ENCODE results near the gene NAB1.
"Not testable (repeated sequence)": the region's sequence is repeated elsewhere in the genome, so short reads cannot be mapped to it uniquely, and the experiment has no call there.

The NAB1 gene

DNA sequence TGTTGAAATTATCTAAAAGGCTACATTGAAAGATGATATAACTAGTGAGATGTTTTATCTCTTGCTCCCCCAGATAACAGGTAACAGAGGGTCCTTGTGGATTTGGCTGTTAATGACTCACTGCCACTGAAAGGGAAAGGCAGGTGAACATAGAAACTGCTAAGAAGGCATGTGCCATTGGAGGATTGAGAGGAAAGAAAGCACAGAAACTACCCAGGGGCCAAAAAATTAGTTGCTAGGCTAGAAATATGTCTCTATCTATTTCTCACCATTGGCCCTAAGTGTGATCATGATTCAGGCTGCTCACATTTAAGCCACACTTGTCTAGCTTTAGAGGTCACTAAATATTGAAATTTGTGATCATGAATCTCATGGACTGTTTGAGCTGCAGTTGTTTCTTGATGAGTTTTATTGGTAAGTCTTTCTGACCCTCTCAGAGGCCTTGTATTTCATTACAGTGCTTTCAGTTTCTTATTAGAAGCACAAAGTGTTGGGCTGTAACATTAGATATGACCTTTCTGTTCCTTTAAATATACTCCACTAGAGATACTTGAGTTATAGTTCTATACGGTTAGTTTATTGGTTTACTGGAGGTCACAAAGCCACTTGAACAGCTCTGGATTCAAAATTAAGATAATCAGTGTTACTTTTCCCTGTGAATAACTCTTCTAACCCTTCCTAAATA is 26.2 kb downstream of the NAB1 start:
- no peak for DNase-seq

DNA sequence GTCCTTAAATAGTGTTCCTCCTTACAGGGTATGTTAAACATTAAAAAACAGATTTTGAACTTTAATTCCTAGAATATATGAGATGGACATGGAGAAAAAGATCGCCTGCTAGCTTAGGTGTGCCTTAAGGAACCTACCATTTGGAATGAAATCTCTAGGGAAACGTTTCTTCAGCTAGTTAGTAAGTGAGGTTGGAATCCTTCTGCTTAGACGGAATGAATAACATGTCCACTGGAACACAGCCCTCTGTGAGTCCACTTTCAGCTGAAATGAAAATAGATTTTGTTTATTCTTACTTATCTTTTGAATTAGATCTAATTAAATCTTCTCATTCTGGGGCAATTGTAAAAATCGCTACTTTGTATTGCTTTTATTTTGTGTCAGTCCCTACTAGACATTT is 28.4 kb downstream of the NAB1 start:
- no peak for DNase-seq

DNA sequence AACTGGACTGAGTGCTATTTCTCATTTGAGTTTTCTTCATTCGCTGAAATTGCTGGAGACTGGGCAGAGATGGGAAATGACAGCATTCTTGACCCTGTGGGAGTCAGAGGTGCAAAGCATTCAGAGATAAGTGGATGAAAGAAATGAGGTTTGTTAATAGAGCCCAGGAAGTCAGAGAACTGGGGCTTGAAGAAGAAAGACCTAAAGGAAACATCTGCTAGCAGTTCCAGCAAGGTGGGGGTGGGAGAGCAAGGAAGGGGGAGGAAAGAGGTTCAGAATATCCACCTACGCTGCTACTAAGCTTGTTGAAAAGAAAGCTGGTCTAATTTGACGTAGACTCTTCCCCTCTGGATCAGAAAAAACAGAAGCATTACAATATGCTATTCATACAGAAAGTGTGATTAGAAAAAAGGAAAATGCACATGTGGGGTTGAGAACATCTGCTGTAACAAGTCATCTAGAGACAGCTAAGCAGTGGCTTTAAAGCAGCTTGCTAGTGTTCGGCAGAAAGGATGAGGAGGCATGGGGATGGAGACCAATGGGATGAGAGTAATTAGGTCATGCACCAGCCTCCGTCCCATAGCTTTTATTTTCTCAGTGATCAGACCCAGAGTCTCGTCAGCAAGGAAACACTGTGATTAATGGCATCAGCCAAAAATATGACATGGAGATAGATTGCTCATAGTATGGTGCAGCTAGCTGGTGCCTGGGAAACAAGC is 29.7 kb downstream of the NAB1 start:
- no peak for DNase-seq

DNA sequence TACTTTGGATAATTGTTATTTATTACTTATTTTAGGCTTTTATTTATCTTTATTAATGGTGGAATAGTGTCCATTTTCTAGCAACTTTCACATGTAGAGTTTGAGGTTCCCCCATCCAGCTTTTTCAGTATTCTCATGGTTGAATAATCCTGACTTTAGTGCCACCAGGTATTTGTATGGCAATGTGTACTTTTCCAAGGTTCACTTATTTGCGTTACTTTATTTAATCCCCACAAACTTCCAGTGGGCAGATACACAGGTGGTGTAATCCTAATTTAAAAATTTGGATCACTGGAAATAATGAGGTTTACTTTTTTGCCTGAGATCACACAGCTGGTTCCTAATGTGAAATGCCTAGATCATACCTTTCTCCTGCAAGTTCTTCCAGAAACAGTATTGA is 30.5 kb downstream of the NAB1 start:
- DNase-seq = no peak

DNA sequence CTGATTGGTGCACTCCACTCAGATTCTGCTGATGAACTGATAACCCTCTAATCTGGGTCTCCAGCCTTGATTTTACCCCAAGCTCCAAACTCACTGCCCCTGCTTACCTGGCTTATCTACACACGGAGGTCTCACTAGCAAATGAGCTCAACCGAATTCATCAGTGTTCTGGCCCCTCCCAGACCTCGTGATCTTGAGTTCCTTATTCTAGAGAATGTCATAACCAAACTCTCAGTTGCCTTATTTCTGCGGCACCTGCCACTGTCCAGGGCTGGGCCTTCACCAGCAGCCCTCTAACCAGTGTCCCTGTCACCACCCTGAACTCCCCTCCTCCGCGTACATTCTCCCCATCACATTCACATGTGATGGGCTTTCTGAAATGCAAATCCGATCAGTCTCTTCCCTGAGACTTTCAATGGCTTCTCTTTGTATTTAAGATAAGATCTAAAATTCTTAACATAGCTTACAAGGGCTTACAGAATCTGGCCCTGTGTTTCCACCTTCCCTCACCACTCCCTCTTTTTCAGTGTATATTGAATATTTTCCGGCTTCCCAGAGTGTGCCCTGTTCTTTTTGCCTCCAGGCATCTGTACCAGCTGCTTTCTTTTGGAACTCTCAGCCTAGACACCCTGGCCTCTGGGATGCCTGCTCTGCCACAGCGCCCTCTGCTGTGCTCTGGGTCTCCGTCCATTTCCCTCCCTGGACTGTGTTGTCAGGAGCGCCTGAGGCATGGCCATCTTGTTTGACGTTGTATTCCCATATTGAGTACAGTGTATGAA is 31.1 kb downstream of the NAB1 start:
- no peak for DNase-seq

DNA sequence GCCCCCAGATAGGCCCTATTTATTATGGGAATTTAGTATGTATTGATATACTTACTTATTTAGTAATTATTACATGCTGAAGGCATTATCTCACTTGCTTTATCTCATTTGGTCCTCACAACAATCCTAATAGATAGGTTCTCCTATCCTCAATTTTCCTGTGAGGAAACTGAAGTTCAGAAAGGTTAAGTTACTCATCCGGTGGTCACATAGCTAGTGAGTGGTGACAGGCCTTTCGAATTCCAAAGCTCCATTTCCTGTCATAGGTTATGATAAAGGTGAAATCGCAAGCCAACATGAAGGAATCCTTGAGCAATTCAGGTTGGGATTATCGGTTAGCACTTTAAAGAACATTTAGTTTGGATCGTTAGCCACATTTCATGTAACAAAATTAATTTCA is 33.3 kb downstream of the NAB1 start:
- DNase-seq = no peak

DNA sequence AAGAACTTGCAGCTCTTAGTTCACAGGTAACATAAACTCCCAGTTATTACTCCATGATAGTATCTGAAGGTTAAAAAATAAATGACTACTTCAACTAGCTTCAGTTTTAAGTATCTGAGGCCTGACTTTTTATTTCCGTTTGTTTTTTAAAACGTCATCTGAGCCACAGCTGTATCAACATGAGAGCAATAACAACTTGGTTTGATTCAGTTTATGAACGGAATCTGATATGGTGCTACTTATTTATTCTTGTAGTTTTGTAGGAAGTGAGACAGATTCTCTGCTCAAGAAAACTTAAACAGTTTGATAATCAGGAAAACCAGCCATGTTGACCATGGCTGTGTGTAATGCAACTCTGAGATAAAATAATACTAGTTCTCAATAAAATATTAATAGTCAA is 34.9 kb downstream of the NAB1 start:
- no peak for DNase-seq

DNA sequence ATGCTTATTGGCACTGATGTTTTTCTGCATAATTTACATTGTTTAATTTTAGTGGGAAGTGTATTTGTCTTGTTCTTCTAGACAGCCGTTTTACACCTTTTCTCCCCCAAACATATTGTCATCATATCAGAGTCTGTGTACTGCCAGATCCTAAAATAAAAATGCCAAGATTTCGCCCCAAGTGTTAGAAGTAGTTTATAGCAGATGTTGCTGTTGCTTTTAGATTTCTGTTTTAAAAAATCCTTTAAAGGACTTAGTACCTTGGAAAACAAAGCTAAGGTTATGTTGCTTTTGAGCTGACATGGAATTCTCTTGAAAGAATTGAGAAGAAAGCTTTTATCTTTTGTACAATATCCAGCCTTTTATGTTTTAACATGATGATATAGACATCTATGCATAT is 36.0 kb downstream of the NAB1 start:
- no peak for DNase-seq

DNA sequence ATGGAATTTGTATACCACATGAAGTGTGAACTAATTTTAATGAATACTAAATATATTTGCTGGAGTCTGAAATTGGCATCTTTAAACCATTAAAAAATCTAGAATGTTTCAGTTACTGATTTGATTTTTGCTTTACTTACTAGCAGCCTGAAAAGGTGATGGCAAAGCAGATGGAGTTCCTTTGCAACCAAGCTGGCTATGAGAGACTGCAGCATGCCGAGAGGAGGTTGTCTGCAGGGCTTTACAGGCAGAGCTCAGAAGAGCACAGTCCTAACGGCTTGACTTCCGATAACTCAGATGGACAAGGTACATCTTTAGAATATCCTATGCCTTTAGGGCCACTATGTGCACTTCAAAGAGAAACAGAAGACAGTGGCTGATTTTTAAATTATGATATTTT is 36.5 kb downstream of the NAB1 start:
- no peak for DNase-seq

DNA sequence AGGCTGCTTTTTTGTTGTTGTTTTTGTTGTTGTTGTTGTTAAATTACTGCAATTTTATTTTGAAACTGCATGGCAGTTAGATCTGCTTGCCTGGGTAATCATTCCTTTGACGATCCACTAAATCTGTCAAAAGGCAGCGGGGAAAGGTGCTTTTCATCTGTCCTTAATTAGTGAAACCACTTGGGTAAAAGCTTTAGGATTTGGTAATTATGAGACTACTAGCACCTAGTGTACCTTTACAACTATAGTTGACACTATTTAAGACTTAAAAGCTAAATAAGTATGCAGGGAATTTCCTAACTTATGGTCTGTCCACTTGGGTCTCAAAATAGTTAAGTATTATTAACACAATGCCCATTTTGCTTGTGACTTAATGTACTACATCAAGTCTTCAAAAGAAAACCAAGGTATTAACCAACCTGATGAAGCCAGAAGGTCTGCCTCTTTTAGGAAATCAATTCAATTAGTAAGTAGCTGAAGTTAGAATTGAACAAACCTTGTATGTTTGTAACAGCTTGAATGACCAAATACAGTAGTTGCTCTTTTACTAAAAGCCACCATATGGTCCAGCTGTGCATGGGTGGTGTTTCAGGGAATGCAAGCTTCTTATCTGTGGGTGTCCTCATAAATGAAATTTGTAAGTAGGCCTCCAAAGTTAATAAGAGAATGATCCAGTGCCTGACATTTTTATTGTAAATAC is 44.8 kb downstream of the NAB1 start:
- no peak for DNase-seq

DNA sequence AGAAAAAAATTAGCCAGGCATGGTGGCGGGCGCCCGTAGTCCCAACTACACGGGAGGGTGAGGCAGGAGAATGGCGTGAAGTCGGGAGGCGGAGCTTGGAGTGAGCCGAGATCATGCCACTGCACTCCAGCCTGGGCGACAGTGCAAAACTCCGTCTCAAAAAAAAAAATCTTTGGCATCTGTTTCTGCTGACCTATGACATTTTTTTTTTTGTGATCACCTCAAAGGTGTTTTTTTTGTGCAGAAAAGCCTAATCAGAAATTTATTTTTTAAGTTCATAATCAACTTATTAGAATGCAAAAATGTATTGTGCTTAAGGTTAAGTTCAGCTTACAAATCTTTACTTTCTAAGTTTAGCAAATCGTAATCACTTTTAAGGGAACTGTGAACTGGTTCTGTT is 45.6 kb downstream of the NAB1 start:
- DNase-seq = no peak

DNA sequence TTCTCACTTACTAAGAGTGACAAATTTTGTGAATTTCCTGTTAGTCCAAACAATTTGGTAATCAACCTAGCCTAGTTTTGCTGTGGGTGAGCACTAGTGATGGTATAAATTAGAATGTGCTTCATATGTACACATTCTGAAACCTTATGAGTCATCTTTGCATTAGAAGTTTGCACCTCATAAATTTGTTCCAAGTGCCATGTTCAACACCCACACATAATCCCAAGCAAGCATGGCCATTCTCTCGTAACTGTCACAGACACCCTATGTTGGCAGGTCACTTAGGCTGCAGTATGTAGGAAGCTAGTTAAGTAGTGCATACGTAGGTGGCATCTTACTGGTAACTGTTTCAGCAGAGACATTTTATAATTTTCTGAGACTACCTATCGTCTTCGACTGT is 46.9 kb downstream of the NAB1 start:
- no peak for DNase-seq

DNA sequence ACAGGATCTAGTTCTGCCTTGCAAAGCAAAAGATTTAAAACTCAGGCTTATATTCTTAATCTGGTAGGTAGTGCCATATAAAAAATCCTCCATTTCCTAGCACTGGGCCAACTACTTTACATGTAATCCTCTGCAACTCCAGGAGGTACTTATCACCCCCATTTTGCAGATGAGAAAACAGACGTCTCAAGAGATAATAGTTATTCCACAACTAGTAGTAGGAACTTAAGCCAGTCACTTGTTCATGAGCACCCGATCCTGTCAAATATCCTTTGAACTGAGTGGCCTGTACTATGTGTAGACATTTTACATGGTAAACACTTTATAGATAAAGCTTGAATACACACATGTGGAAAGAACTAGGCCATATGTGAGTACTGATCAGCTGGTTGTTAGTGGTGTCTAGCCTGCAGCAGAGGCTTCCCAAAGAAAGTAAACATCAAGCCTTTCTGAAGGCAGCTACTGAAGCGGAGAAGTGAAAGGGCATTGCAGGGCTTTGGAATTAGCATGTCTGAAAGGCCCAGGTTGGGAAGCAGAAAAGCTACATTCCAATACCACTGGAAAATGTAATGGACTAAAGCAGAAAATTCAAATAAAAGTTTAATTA is 48.0 kb downstream of the NAB1 start:
- DNase-seq = no peak

DNA sequence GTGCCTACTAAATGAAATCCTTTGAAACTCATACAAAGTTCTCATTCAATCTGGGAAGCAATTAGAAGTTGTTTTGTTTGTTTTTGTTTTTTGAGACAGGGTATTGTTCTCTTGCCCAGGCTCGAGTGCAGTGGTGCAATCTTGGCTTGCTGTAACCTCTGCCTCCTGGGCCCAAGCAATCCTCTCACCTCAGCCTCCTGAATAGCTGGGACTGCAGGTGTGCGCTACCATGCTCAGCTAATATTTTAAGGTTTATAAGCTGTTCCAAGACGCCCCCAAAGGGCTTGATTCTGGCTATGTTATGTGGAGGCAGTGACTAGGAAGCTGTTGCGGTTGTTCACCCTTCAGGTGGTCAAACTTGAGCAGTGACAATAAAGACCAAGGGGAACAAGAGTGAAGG is 48.5 kb downstream of the NAB1 start:
- DNase-seq = no peak

DNA sequence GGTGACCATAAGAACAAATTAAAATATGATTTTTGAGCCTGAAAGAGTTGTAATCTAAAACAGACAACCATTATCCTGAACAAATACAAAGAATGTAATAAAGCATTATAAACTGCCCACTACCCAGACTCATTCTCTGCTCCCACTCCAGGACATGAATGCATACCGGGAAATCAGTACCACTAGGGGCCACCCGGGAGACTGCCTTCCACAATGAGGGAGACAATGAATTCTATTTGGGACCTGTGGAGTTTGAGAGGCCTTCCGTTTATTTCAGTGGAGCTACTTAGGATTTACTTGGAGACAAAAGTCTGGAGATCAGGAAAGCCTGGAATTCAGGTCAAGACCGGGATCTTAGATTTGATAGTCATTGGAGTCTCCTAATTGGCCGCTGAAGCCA is 50.0 kb downstream of the NAB1 start:
- DNase-seq = no peak

DNA sequence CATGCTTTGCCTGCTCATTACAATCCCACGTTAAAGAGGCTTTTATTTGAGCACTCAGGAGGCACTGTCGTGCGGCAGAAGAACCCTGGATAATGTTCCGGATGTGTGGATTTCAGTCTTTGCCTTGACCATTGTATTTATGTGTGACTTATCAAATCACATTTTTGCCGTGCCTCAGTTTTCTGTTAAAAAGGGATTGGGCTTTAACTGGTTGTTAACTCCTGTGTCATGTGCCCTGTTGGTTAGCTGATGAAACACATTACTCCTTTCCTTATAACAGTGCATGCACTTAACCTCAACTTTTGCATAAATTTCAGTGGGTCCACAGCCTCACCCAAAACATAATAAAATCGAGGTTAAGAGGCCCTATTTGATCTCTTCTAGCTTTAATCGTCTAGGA is 52.7 kb downstream of the NAB1 start:
- DNase-seq = no peak

DNA sequence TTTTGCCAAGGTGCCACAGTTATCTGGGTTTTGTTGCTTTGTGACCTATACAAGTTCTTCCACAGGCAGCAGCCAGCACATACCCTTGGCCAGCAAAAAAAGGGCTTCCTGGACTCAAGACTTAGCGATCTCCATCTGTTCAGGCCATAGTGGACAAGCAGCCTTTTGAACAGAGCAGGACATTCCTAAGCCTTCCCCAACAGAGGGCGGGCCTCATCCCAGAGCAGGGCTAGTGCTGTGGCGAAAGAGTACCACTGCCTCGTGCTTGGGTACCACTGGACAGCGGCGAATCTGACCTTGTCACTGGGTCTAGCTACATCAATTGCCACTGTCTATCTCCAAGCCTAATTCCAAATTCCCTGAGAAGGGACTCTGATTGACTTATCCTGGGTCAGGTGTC is 56.4 kb downstream of the NAB1 start:
- DNase-seq = no peak

DNA sequence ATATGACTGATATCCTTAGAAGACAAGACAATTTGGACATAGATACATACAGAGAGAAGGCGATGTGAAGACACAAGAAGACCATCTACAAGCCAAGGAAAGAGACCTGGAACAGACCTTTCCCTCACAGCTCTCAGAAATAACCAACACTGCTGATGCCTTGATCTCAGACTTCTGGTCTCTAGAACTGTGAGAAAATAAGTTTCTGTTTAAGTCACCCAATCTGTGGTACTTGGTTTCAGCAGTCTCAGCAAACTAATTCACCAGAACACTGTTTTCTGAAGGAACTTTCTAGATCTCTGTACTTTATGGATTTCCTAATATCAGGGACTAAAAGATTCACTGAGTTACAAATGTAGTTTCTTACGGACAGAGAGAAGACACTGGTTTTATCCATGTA is 58.8 kb downstream of the NAB1 start:
- no peak for DNase-seq

DNA sequence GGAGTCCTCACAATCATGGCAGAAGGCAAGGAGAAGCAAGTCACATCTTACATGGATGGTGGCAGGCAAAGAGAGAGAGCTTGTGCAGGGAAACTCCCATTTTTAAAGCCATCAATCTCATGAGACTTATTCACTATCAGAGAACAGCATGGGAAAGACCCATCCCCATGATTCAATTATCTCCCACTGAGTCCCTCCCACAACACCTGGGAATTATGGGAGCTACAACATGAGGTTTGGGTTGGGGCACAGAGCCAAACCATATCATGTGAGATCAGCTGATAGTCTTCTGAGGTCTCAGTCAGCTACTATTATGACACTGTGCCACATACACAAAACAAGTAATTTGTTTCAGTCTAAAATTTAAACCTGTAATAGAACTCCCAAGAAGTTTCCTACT is 59.8 kb downstream of the NAB1 start:
- DNase-seq = not testable (repeated sequence)

DNA sequence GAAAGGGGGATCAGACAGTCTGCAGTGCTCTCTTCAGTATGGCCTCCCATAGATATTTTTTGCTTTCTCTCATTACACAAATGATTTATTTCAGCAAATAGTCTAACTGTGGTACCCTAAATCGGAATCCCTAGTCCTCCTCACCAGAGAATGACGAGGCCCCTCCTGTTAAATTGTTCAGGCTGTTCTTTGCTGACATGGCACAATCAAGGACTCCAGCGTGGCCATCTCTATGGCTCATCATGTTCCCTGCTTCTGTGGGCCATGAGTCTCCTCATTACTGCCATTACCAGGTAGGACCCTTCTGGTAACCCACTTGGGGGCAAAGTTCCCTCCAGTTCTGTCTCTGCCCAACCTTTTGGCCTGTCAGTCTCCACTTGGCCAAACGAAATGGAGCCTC is 62.2 kb downstream of the NAB1 start:
- no peak for DNase-seq

DNA sequence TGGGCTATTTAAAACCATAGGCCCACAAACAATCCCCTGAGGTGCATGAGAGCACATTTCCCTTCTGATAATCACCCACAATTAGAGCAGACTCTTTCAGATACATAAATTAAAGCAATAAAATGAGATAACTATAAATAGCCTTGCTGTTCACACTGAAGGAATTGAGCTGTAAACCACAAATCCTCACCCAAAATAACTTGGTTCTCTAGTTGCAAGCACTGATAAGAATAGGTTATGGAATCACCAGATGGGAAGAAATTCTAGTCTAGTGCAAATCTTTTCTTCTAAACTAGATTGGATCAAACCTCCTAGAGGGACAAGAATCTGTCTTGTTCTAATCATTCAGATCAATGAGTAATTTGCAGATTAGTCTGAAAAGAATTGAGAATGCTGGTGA is 64.6 kb downstream of the NAB1 start:
- DNase-seq = no peak

DNA sequence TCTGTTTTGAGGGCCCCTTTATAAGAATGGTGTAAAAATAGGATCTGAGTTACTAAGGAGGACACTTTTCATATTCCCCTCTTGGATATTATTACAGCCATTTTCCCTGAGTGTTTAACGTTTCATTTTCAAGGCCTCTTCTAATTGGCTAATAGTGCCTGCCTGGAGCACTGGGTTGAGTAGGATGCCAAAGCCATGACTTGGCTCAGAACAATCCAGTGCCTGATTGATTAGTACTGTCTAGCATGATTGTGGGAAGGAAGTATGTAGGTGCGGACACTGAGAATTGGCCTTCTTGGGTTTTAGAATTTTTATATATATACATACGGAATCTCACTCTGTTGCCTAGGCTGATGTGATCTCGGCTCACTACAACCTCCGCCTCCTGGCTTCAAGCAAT is 66.1 kb downstream of the NAB1 start:
- DNase-seq = no peak

DNA sequence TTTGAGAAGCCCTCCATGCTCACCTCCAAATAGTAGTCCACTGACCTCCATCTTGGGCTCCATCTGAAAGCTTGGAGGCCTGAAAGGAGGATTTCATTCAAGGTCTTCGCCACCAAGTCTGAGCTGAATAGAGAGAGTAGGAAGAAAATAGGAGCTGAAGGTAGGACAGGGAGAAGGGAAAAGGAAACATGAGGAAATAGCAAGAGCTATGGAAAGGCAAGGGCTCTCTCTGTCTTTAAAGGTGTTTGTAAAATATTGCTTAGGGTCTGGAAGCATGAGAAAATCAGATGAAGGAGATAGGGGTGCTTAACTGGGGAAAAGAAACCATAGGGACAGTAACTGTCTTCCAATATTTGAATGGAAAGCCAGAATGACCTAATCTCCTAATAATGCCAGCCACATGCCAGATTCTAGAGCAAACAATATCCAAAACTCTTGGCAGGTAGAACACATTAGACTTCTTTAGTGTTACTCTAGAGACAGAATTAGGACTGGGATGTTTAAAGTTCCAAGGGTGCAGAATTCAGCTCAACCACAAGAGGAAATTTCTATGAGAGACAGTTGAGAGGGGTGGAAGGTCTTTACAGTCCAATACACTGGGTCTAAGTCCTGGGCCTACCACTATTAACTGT is 67.4 kb downstream of the NAB1 start:
- DNase-seq = no peak
